Astrocyte of the spinal cord (primary cell): Measurements from ENCODE around the gene ATP2A1.

Experiments used
- DNase-seq: peaks from one replicate; pipeline ENCODE4 v3.0.0; 2011; ENCODE audit warnings: low read depth, low spot score
- H3K4me3 ChIP-seq: 2 replicates; pipeline ENCODE4 v1.5.1; 2011; ENCODE audit warnings: low read depth, mild to moderate bottlenecking, low read length, moderate library complexity
- in situ Hi-C: cut with HindIII; loops from 2 replicates; pipeline ENCODE4 v1.10.0; 2017; ENCODE audit warnings: low sequenced_read_pairs
- TF ChIP-seq, protein P1 (sequence below): IDR thresholded peaks from 2 replicates; pipeline ENCODE4 v1.5.1; 2012; ENCODE audit warnings: low read depth, mild to moderate bottlenecking, low read length, inconsistent platforms

ATP2A1 gene

DNA sequence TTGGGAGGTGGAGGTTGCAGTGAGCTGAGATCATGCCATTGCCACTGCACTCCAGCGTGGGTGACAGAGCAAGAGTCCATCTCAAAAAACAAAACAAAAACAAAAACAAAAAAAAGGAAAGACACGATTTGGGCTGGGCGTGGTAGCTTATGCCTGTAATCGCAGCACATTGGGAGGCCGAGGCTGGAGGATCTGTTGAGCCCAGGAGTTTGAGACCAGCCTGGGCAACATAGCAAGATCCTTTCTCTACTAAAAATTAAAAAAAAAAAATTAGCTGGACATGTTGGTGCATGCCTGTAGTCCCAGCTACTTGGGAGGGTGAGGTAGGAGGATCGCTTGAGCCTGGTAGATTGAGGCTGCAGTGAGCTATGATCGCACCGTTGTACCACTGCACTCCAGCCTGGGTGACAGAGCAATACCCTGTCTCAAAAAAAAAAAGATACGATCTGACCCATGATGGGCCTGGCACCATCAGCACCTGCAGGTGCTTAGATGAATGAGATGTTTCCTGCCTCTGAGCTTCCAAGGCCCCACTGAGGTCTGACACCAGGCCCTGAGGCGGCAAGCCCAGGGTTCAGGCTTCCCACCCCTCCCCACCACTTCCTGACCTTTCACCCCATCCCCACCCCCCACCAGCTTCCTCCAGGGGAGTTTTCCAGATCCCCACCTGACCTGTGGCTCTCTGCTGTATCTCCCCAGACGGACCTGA is 21.7 kb downstream of the ATP2A1 start:
- no peak for DNase-seq
- TF ChIP-seq, protein P1, sequence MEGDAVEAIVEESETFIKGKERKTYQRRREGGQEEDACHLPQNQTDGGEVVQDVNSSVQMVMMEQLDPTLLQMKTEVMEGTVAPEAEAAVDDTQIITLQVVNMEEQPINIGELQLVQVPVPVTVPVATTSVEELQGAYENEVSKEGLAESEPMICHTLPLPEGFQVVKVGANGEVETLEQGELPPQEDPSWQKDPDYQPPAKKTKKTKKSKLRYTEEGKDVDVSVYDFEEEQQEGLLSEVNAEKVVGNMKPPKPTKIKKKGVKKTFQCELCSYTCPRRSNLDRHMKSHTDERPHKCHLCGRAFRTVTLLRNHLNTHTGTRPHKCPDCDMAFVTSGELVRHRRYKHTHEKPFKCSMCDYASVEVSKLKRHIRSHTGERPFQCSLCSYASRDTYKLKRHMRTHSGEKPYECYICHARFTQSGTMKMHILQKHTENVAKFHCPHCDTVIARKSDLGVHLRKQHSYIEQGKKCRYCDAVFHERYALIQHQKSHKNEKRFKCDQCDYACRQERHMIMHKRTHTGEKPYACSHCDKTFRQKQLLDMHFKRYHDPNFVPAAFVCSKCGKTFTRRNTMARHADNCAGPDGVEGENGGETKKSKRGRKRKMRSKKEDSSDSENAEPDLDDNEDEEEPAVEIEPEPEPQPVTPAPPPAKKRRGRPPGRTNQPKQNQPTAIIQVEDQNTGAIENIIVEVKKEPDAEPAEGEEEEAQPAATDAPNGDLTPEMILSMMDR: no peak
- no peak overlapping the region for H3K4me3 ChIP-seq
- in situ Hi-C loops: no loop called here

DNA sequence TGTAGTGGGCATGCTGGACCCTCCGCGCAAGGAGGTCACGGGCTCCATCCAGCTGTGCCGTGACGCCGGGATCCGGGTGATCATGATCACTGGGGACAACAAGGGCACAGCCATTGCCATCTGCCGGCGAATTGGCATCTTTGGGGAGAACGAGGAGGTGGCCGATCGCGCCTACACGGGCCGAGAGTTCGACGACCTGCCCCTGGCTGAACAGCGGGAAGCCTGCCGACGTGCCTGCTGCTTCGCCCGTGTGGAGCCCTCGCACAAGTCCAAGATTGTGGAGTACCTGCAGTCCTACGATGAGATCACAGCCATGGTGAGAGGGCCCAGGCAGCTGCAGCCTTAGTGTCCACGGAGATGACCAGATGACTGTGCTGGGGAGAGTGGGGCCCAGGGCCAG is 22.3 kb downstream of the ATP2A1 start:
- TF ChIP-seq, protein P1: no peak
- in situ Hi-C loops: no loop called here
- H3K4me3 ChIP-seq: no peak overlapping the region
- no peak for DNase-seq

DNA sequence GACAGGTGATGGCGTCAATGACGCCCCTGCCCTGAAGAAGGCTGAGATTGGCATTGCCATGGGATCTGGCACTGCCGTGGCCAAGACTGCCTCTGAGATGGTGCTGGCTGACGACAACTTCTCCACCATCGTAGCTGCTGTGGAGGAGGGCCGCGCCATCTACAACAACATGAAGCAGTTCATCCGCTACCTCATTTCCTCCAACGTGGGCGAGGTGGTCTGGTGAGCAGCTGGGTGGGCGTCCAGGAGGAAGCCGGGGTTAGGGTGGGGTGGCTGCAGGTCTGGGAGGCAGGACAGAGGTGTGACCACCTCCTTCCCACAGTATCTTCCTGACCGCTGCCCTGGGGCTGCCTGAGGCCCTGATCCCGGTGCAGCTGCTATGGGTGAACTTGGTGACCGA is 23.6 kb downstream of the ATP2A1 start:
- no peak for DNase-seq
- TF ChIP-seq, protein P1: no peak
- in situ Hi-C loops: no loop called here
- no peak overlapping the region for H3K4me3 ChIP-seq

DNA sequence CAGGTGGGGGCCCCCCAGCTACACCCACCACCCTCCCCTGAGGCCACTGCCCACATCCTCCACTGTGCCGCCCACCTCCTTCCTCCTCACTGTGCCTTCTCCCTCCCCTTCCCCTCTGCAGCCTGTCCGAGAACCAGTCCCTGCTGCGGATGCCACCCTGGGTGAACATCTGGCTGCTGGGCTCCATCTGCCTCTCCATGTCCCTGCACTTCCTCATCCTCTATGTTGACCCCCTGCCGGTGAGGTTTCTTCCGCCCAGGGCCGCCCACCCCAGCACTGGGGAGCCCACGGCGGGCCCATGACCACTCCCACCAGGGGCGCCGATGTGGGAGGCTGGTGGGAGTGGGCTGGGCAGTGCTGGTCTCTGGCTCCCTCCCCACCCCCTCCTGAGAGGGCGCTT is 24.6 kb downstream of the ATP2A1 start:
- no peak for DNase-seq
- in situ Hi-C loops: no loop called here
- TF ChIP-seq, protein P1: no peak
- no peak overlapping the region for H3K4me3 ChIP-seq

DNA sequence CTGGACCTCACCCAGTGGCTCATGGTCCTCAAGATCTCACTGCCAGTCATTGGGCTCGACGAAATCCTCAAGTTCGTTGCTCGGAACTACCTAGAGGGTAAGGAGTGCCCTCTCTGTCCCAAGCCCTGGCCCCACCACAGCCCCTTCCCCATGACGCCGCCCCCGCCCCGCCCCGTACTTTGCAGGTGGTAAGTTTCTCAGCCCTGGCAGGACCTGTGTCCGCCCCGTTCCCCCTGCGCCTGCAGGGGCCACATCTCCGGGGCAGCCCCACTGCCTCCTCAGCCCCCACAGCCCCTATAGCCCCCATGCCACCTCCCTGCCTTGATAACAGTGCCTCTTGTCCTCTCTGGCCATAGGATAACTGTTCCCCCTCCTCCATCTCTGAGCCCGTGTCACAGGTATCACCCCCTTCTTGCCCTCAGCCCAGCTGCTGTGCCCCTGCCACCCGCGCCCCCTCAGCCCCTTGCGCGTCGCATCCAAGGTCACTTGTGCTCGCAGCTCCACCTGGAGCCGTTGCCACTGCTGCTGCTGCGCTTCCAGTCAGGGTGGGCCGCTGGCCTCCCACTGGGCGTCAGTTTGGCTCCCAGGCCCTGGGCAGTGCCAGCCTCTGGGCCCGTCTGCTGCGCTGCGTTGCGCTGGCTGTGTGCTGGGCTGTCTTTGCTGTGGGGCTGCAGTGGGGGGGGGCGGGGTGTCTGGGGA is 25.2 kb downstream of the ATP2A1 start:
- DNase-seq: no peak
- in situ Hi-C loops: no loop called here
- TF ChIP-seq, protein P1: no peak
- H3K4me3 ChIP-seq: no peak overlapping the region

DNA sequence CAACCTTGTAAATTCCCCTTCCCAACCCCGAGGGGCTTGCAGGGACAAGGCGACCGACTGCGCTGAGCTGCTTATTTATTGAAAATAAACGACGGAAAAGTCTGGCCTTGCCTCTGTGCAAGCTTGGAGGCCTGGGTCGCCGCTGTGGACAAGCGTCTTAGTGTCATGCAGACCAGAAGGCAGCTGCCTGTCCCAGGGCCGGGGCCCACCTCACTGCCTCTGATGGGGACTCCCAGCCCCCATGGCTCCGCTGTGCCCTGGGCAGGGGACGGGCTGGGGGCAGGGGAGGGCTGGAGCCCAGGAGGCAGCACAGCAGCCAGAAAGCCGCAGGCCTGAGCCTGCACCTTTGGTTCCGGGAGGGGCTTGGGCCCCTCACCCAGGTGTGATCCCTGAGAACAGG is 26.1 kb downstream of the ATP2A1 start:
- no peak for DNase-seq
- no peak overlapping the region for H3K4me3 ChIP-seq
- TF ChIP-seq, protein P1: no peak
- in situ Hi-C loops: no loop called here
